Measurements from ENCODE around the gene PRKCA. TPM values are rescaled to one million over a fixed set of nuclear protein-coding genes. Genes with fewer than 3 reads are reported as not detected.

PRKCA gene
- total and polyA plus RNA-seq, 9 of the 15 experiments (the other 6 are each of a cell fraction or from before 2014, with no cell fraction given) = 3.2 to 33.0 (median 17.8) TPM

- peak; percentile 91 for TF ChIP-seq ATF3 (IDR thresholded peaks at IDR 0.05)
- peak; percentile 67; the same call in 1 of the 2 replicates for TF ChIP-seq ATF3 (CRISPR knock-in tag; conservative IDR thresholded peaks at IDR 0.05)
- TF ChIP-seq EP300 (IDR thresholded peaks at IDR 0.05; ENCODE audit: low read length) = peak; percentile 73; the same call in 1 of the 2 replicates
- TF ChIP-seq HMGXB4 (CRISPR knock-in tag; IDR thresholded peaks at IDR 0.05) = no peak
- peak; percentile 66; the same call in 1 of the 2 replicates for TF ChIP-seq ZNF592 (IDR thresholded peaks at IDR 0.05)
- TF ChIP-seq ARNT (IDR thresholded peaks at IDR 0.05) = no peak
- TF ChIP-seq ERF (CRISPR knock-in tag; IDR thresholded peaks at IDR 0.05) = no peak
- no peak for TF ChIP-seq ELF4 (CRISPR knock-in tag; IDR thresholded peaks at IDR 0.05)
- no peak for TF ChIP-seq CHD1 (IDR thresholded peaks at IDR 0.05; ENCODE audit: low read length)
- no peak for TF ChIP-seq BRF2 (IDR thresholded peaks at IDR 0.05; ENCODE audit: borderline replicate concordance, insufficient read depth, insufficient read length)
- TF ChIP-seq KLF13 (tag; IDR thresholded peaks at IDR 0.05; ENCODE audit: borderline replicate concordance, low read depth) = no peak
- peak; percentile 83; the same call in 1 of the 2 replicates for TF ChIP-seq ZNF12 (CRISPR knock-in tag; IDR thresholded peaks at IDR 0.05)
- TF ChIP-seq FIP1L1 (IDR thresholded peaks at IDR 0.05; ENCODE audit: low read depth, low read length, poor library complexity, severe bottlenecking) = no peak
- TF ChIP-seq MTF1 (CRISPR knock-in tag; IDR thresholded peaks at IDR 0.05; ENCODE audit: borderline replicate concordance) = no peak
- no peak for TF ChIP-seq HEY1 (CRISPR knock-in tag; IDR thresholded peaks at IDR 0.05; ENCODE audit: borderline replicate concordance)
- TF ChIP-seq ZNF384 (IDR thresholded peaks at IDR 0.05; ENCODE audit: low read depth, low read length) = no peak
- TF ChIP-seq ZKSCAN3 (CRISPR knock-in tag; IDR thresholded peaks at IDR 0.05) = no peak
- TF ChIP-seq ZNF445 (CRISPR knock-in tag; IDR thresholded peaks at IDR 0.05; ENCODE audit: low read depth) = no peak
- peak; percentile 50; the same call in 1 of the 2 replicates for TF ChIP-seq TEAD4 (IDR thresholded peaks at IDR 0.05; ENCODE audit: low read length)
- TF ChIP-seq TEAD4 (CRISPR knock-in tag; IDR thresholded peaks at IDR 0.05; ENCODE audit: borderline replicate concordance) = no peak
These were observed 191.8 kb downstream of the PRKCA start (continued) for GRCh38 chr17:66494023-66494803.

All from K562 (cell line).